K562 (cell line): ENCODE measurements around the gene SLC22A4. TPM values are rescaled to one million over a fixed set of nuclear protein-coding genes. Genes with fewer than 3 reads are reported as not detected.

ENCODE experiments used
- ATAC-seq: fragments of 200-7000 bp; cut with Tn5 transposase; 3 replicates; pipeline ENCODE4 v1.9.1; 2020; ENCODE audit warnings: moderate library complexity
- BruUV-seq: library from RNA; stranded (reverse); fragments of 400-500 nt; replicated peaks from 2 replicates; lab custom pipeline; 2021; lab: Mats Ljungman, UMichigan
- CTCF ChIA-PET: fragments of 300-600 bp; formaldehyde crosslinking; extraction: SDS; loops from one replicate; lab custom pipeline; 2021; ENCODE audit warnings: low intra/inter-chr PET ratio; lab: Yijun Ruan, JAX
- POLR2A ChIA-PET: fragments of 300-600, 350-650 bp; sonication (Branson Sonifier 250); formaldehyde crosslinking; extraction: SDS; loops from one replicate; lab custom pipeline; 2021; ENCODE audit warnings: antibody characterized with exemption, inconsistent platforms; lab: Yijun Ruan, JAX
- DNase-seq, 4 experiments: peaks; one replicate each; pipeline versions ENCODE4 v3.0.0 to v3.0.0-alpha.2; 2011 to 2018; ENCODE audit warnings: low spot score in 3 of 4, mixed read lengths in 3 of 4; ENCODE audit errors: extremely low read depth in 1 of 4
- FAIRE-seq: peaks from 2 replicates; lab custom pipeline; 2011; peaks lifted over from hg19 to GRCh38; lab: Jason Lieb, UNC
- H2AFZ ChIP-seq: 2 replicates; pipeline ENCODE4 v1.6.0; 2011; ENCODE audit warnings: low read depth, low read length, control low read depth, inconsistent platforms
- H3K27ac ChIP-seq: fragments of 200-600 bp; 3 replicates; pipeline ENCODE4 v1.8.0; 2011; ENCODE audit warnings: low read depth, mild to moderate bottlenecking, control low read depth, inconsistent platforms, low read length, moderate library complexity, mixed read lengths; ENCODE audit errors: extremely low read depth
- H3K27me3 ChIP-seq, 2 experiments: fragments of 300-600 bp in 1 of 2; 2 replicates in 1 of 2; 3 replicates in 1 of 2; pipeline versions ENCODE4 v1.6.0 to v1.8.0; 2011; ENCODE audit warnings: inconsistent platforms in 2 of 2, low read length in 2 of 2, mild to moderate bottlenecking in 1 of 2, mixed read lengths in 1 of 2, moderate library complexity in 1 of 2; ENCODE audit not compliant: control insufficient read depth in 2 of 2, insufficient read depth in 2 of 2
- H3K36me3 ChIP-seq: fragments of 300-600 bp; 3 replicates; pipeline ENCODE4 v1.8.0; 2011; ENCODE audit warnings: mild to moderate bottlenecking, low read length, inconsistent platforms; ENCODE audit not compliant: control insufficient read depth, insufficient read depth
- H3K4me1 ChIP-seq, 2 experiments: fragments of 200-600 bp in 1 of 2; replicated peaks in 1 of 2; 2 replicates in 1 of 2; 3 replicates in 1 of 2; pipeline versions ENCODE4 v1.5.1 to v1.8.0; 2011; ENCODE audit warnings: inconsistent platforms in 2 of 2, low read length in 2 of 2, mild to moderate bottlenecking in 1 of 2, mixed read lengths in 1 of 2, moderate library complexity in 1 of 2; ENCODE audit not compliant: control insufficient read depth in 2 of 2, insufficient read depth in 2 of 2
- H3K4me2 ChIP-seq: 2 replicates; pipeline ENCODE4 v1.6.1; 2011; ENCODE audit warnings: low read length, control low read depth, inconsistent platforms, mixed read lengths; ENCODE audit not compliant: insufficient read depth
- H3K4me3 ChIP-seq: fragments of 200-600 bp; sonication (generic), shearing (Covaris generic); 2 replicates; pipeline ENCODE4 v1.5.1; 2016; ENCODE audit warnings: control low read depth, inconsistent platforms
- H3K79me2 ChIP-seq: fragments of 200-600 bp; 3 replicates; pipeline ENCODE4 v1.8.0; 2011; ENCODE audit warnings: low read length, inconsistent platforms; ENCODE audit not compliant: control insufficient read depth, insufficient read depth
- H3K9ac ChIP-seq, 2 experiments: 2 replicates each; pipeline versions ENCODE4 v1.6.0 to v1.6.1; 2011; ENCODE audit warnings: low read depth in 2 of 2, low read length in 2 of 2, control low read depth in 1 of 2, inconsistent platforms in 1 of 2, mild to moderate bottlenecking in 1 of 2, mixed read lengths in 1 of 2; ENCODE audit not compliant: insufficient read depth in 1 of 2
- H3K9me1 ChIP-seq: one replicate; pipeline ENCODE4 v1.6.0; 2011; ENCODE audit warnings: inconsistent platforms, mild to moderate bottlenecking, low read length, moderate library complexity; ENCODE audit not compliant: control insufficient read depth, insufficient read depth
- H3K9me3 ChIP-seq: replicated peaks from 2 replicates; pipeline ENCODE4 v1.5.1; 2011; ENCODE audit warnings: low read depth, low read length, inconsistent platforms; ENCODE audit not compliant: control insufficient read depth, insufficient read depth
- H4K20me1 ChIP-seq: replicated peaks from 2 replicates; pipeline ENCODE4 v1.6.1; 2011; ENCODE audit warnings: low read length, inconsistent platforms, mixed read lengths; ENCODE audit not compliant: control insufficient read depth, insufficient read depth
- ARID1B ChIP-seq: fragments of 450-650 bp; IDR thresholded peaks from 2 replicates; pipeline ENCODE4 v1.6.1; 2016; ENCODE audit warnings: antibody characterized with exemption, mild to moderate bottlenecking, inconsistent platforms
- FOXP1 ChIP-seq: sonication (generic); formaldehyde crosslinking; IDR thresholded peaks from 2 replicates; pipeline ENCODE4 v1.8.0; 2022; ENCODE audit warnings: mild to moderate bottlenecking, missing genetic modification reagents
- GTF3C2 ChIP-seq: IDR thresholded peaks from 3 replicates; pipeline ENCODE4 v1.6.1; 2011; ENCODE audit warnings: borderline replicate concordance, mild to moderate bottlenecking, moderate library complexity; ENCODE audit not compliant: insufficient read length; ENCODE audit errors: extremely low read depth
- HMG20A ChIP-seq: fragments of 450-650 bp; formaldehyde crosslinking; conservative IDR thresholded peaks from 2 replicates; pipeline ENCODE4 v1.4.0; 2020; ENCODE audit warnings: mild to moderate bottlenecking, mixed read lengths
- MAFF ChIP-seq: IDR thresholded peaks from 2 replicates; pipeline ENCODE4 v1.6.1; 2012; ENCODE audit warnings: low read length, improper control_type of control experiment
- MXI1 ChIP-seq: IDR thresholded peaks from 2 replicates; pipeline ENCODE4 v1.6.1; 2011; ENCODE audit warnings: low read depth, mild to moderate bottlenecking, improper control_type of control experiment, low read length
- SMAD1 ChIP-seq: fragments of 150-350 bp; IDR thresholded peaks from 2 replicates; pipeline ENCODE4 v1.6.1; 2014; ENCODE audit warnings: low read length, low read depth; ENCODE audit not compliant: partially characterized antibody
- SP2 ChIP-seq: IDR thresholded peaks from 2 replicates; pipeline ENCODE4 v1.6.1; 2011; ENCODE audit warnings: mild to moderate bottlenecking, low read depth, low read length, moderate library complexity; ENCODE audit not compliant: poor library complexity, severe bottlenecking; ENCODE audit errors: extremely low read depth
- YY1 ChIP-seq, 3 experiments: IDR thresholded peaks; 2 replicates each; pipeline ENCODE4 v1.6.1; 2011; ENCODE audit warnings: low read length in 2 of 3, mild to moderate bottlenecking in 2 of 3, moderate library complexity in 2 of 3, borderline replicate concordance in 1 of 3, control low read depth in 1 of 3, low read depth in 1 of 3; ENCODE audit not compliant: insufficient read depth in 3 of 3, insufficient replicate concordance in 2 of 3, control insufficient read depth in 1 of 3, insufficient read length in 1 of 3; ENCODE audit errors: extremely low read depth in 1 of 3
- ZBTB11 ChIP-seq, 3 experiments: fragments of 200-800 bp in 1 of 3; fragments of 250-450 bp in 1 of 3; fragments of 450-650 bp in 1 of 3; sonication (Bioruptor Pico) in 1 of 3; sonication (Bioruptor generic) in 1 of 3; formaldehyde crosslinking in 1 of 3; IDR thresholded peaks; 2 replicates each; pipeline versions ENCODE4 v1.6.1 to v1.8.0; 2016 to 2022; ENCODE audit warnings: mild to moderate bottlenecking in 2 of 3, missing genetic modification characterization in 2 of 3, missing compliant biosample characterization in 1 of 3, moderate library complexity in 1 of 3
- ZNF133 ChIP-seq: fragments of 250-450 bp; sonication (Bioruptor Pico); IDR thresholded peaks from 2 replicates; pipeline ENCODE4 v1.4.0; 2020; ENCODE audit warnings: mild to moderate bottlenecking
- ZNF224 ChIP-seq: sonication (generic); formaldehyde crosslinking; IDR thresholded peaks from 2 replicates; pipeline ENCODE4 v1.8.0; 2022; ENCODE audit warnings: mild to moderate bottlenecking, missing genetic modification reagents
- ZNF766 ChIP-seq: fragments of 200-800 bp; sonication (Bioruptor generic); conservative IDR thresholded peaks from 2 replicates; pipeline ENCODE4 v1.6.1; 2016; ENCODE audit warnings: missing genetic modification characterization, missing compliant biosample characterization
- WGBS: fragments of 100-300 bp; shearing (Covaris generic); methylation state at CpG from one replicate; pipeline ENCODE4 v1.1.6; 2016; ENCODE audit warnings: low coverage, mixed read lengths; ENCODE audit not compliant: insufficient coverage; ENCODE audit errors: missing lambda C conversion rate; 5-methylcytosine and 5-hydroxymethylcytosine counted together
- in situ Hi-C: fragments of 300-500 bp; cut with MboI; formaldehyde crosslinking; loops from 4 replicates; pipeline ENCODE4 v1.15.0; 2018; ENCODE audit warnings: inconsistent platforms, mixed read lengths
- intact Hi-C: fragments of 100-400 bp; cut with micrococcal nuclease; formaldehyde crosslinking; loops from 2 replicates; pipeline ENCODE4 v1.14.2; 2022
- polyA plus RNA-seq, 8 experiments: library from polyadenylated mRNA; depleted of rRNA in 4 of 8; stranded (reverse) in 5 of 8; unstranded in 3 of 8; fragments of >200 nt; fragmentation: Nextera tagmentation in 2 of 8; fragmentation: Illumina TruSeq in 1 of 8; extraction: Ambion mirVana in 2 of 8; extraction: Trizol in 1 of 8; gene quantifications; 2 replicates each; pipeline versions ENCODE4 v1.2.1 to v1.2.3, GENCODE V29; 2011 to 2014; ENCODE audit warnings: inconsistent platforms in 1 of 8, missing spikeins in 1 of 8
- total RNA-seq, 7 experiments: library from RNA; depleted of rRNA in 6 of 7; stranded (reverse); fragments of >200 nt in 6 of 7; fragmentation: Illumina TruSeq in 2 of 7; extraction: Trizol in 2 of 7; gene quantifications; 2 replicates each; pipeline versions ENCODE4 v1.2.1 to v1.2.3, GENCODE V29; 2011 to 2021; ENCODE audit warnings: low replicate concordance in 1 of 7

SLC22A4 gene
- total and polyA plus RNA-seq, 9 of the 15 experiments (the other 6 are each of a cell fraction or from before 2014, with no cell fraction given), result 2.7 to 9.5 (median 6.2) TPM

GRCh38 chr5:132280371-132281240 lies 13.6 kb upstream of the SLC22A4 start:
- BruUV-seq, result no TSS peak
- ATAC-seq, result no peak
- no peak for TF ChIP-seq FOXP1 (CRISPR knock-in tag)
- no peak for TF ChIP-seq HMG20A (CRISPR knock-in tag)
- TF ChIP-seq ZNF224 (CRISPR knock-in tag), result no peak
- TF ChIP-seq SMAD1, result no peak
- no peak for TF ChIP-seq ZNF766 (CRISPR knock-in tag)
- TF ChIP-seq SP2, result no peak
- TF ChIP-seq MXI1, result no peak
- 0 out of 2 replicates have a peak, but pooled peaks have one; percentile 12 for TF ChIP-seq ARID1B
- TF ChIP-seq GTF3C2, result no peak
- TF ChIP-seq MAFF, result peak; percentile 64
- no peak for TF ChIP-seq YY1 (IDR thresholded peaks at IDR 0.05; ENCODE audit: borderline replicate concordance in 1 of 3, control insufficient read depth in 1 of 3, extremely low read depth in 1 of 3, insufficient read depth in 3 of 3, insufficient read length in 1 of 3, insufficient replicate concordance in 2 of 3, low read depth in 1 of 3, low read length in 2 of 3)
- no peak for TF ChIP-seq ZNF133 (CRISPR knock-in tag)
- no peak for TF ChIP-seq ZBTB11 (CRISPR knock-in tag; IDR thresholded peaks at IDR 0.05)

More at GRCh38 chr5:132280371-132281240, 13.6 kb upstream of the SLC22A4 start:
- no peaks in the 10 kb centered on the region for H3K9me1 ChIP-seq
- no peak overlapping the region for H3K4me3 ChIP-seq
- no peaks in the 10 kb centered on the region for H3K79me2 ChIP-seq
- CTCF ChIA-PET, result interaction anchor here (0.6 kb wide), 1 partner anchor 34 kb away, joined by 4 read pairs; no protein-coding TSS in a partner anchor
- no peaks in the 10 kb centered on the region for H4K20me1 ChIP-seq
- 34% methylated on average over 5 of the region's 5 CpGs for WGBS
- H3K27ac ChIP-seq, result no peak overlapping the region; the same call in 2 of the 3 replicates
- H3K4me2 ChIP-seq, result no peak overlapping the region
- H3K9ac ChIP-seq, result peak overlapping the region in 1 of 2 experiments; percentile 57; a peak in 1 of 4 replicates
- H2AFZ ChIP-seq, result peak overlapping the region; percentile 83
- intact Hi-C loops (no loop called here), in situ Hi-C loops (no loop called here)
- POLR2A ChIA-PET, result interaction anchor here (0.5 to 2.5 kb wide), 9 partner anchors 8 to 210 kb away, joined by 3 to 26 read pairs (median 4); partner anchors contain the start of genes IRF1 and SLC22A4
- no peaks in the 10 kb centered on the region; the same call in 1 of the 2 replicates for H3K9me3 ChIP-seq
- H3K36me3 ChIP-seq, result no peaks in the 10 kb centered on the region
- DNase-seq (no peak), FAIRE-seq (peak; percentile 6)
- no peaks in the 10 kb centered on the region for H3K27me3 ChIP-seq
- H3K4me1 ChIP-seq, result peaks cover 32 to 35% of the 10 kb centered on the region in 2 experiments; a peak in 4 of 5 replicates
